CD14-positive monocyte (primary cell): ENCODE measurements around the gene RIMOC1. TPM values are rescaled to one million over a fixed set of nuclear protein-coding genes. Genes with fewer than 3 reads are reported as not detected.

Experiments
- DNase-seq, 3 donors: peaks; one replicate each; pipeline ENCODE4 v3.0.0-alpha.2; 2011 to 2022
- H2AFZ ChIP-seq: 2 replicates; pipeline ENCODE4 v1.6.0; 2012; ENCODE audit warnings: mild to moderate bottlenecking, low read depth, low read length, inconsistent platforms; ENCODE audit not compliant: insufficient read depth, poor library complexity, severe bottlenecking
- H3K27ac ChIP-seq, 2 donors: 1 replicate in 1 of 2; 2 replicates in 1 of 2; pipeline ENCODE4 v1.5.1; 2012 to 2013; ENCODE audit warnings: low read length in 2 of 2, control low read depth in 1 of 2, inconsistent platforms in 1 of 2, low read depth in 1 of 2, mild to moderate bottlenecking in 1 of 2
- H3K27me3 ChIP-seq, 2 donors: one replicate each; pipeline versions ENCODE4 v1.6.0 to v1.6.1; 2011 to 2013; ENCODE audit warnings: low read length in 2 of 2; ENCODE audit not compliant: control insufficient read depth in 2 of 2, insufficient read depth in 2 of 2
- H3K36me3 ChIP-seq, 2 donors: replicated peaks in 1 of 2; 1 replicate in 1 of 2; 2 replicates in 1 of 2; pipeline versions ENCODE4 v1.5.1 to v1.6.1; 2012 to 2013; ENCODE audit warnings: low read length in 2 of 2, control low read depth in 1 of 2, inconsistent platforms in 1 of 2, mild to moderate bottlenecking in 1 of 2; ENCODE audit not compliant: insufficient read depth in 2 of 2, control insufficient read depth in 1 of 2
- H3K4me1 ChIP-seq, 2 donors: 1 replicate in 1 of 2; 2 replicates in 1 of 2; pipeline versions ENCODE4 v1.5.1 to v1.6.1; 2012 to 2013; ENCODE audit warnings: low read length in 2 of 2, control low read depth in 1 of 2, inconsistent platforms in 1 of 2, mild to moderate bottlenecking in 1 of 2, moderate library complexity in 1 of 2; ENCODE audit not compliant: insufficient read depth in 2 of 2, control insufficient read depth in 1 of 2
- H3K4me2 ChIP-seq: replicated peaks from 2 replicates; pipeline ENCODE3; 2012; ENCODE audit warnings: low read length, moderate library complexity, mild to moderate bottlenecking; ENCODE audit not compliant: poor library complexity, severe bottlenecking; ENCODE audit errors: extremely low read depth
- H3K4me3 ChIP-seq, 3 experiments: fragments of 200-600 bp in 1 of 3; sonication (generic) in 1 of 3; replicated peaks in 1 of 3; 1 replicate in 2 of 3; 2 replicates in 1 of 3; pipeline ENCODE4 v1.5.1; 2011 to 2013; ENCODE audit warnings: low read length in 3 of 3, mild to moderate bottlenecking in 3 of 3, control low read depth in 2 of 3, low read depth in 2 of 3, inconsistent platforms in 1 of 3, moderate library complexity in 1 of 3
- H3K79me2 ChIP-seq: 2 replicates; pipeline ENCODE4 v1.6.0; 2012; ENCODE audit warnings: mild to moderate bottlenecking, control low read depth, inconsistent platforms, low read length, moderate library complexity; ENCODE audit not compliant: insufficient read depth
- H3K9ac ChIP-seq: 2 replicates; pipeline ENCODE4 v1.6.0; 2017; ENCODE audit warnings: low read length, mild to moderate bottlenecking; ENCODE audit not compliant: insufficient read depth, poor library complexity, severe bottlenecking
- H3K9me3 ChIP-seq, 2 donors: replicated peaks in 1 of 2; 1 replicate in 1 of 2; 2 replicates in 1 of 2; pipeline versions ENCODE4 v1.5.1 to v1.6.1; 2012 to 2013; ENCODE audit warnings: low read length in 2 of 2, control low read depth in 1 of 2; ENCODE audit not compliant: control insufficient read depth in 1 of 2, insufficient read depth in 1 of 2
- H4K20me1 ChIP-seq: 2 replicates; pipeline ENCODE4 v1.6.0; 2012; ENCODE audit warnings: mild to moderate bottlenecking, low read length, control low read depth, moderate library complexity; ENCODE audit not compliant: insufficient read depth
- H3K27ac Mint-ChIP-seq, 7 donors: one replicate each; pipeline ENCODE4 v1.8.0; 2020; ENCODE audit warnings: mild to moderate bottlenecking in 7 of 7, mixed read lengths in 7 of 7, moderate library complexity in 6 of 7, inconsistent platforms in 2 of 7
- H3K27me3 Mint-ChIP-seq, 3 donors: one replicate each; pipeline ENCODE4 v1.8.0; 2021 to 2022; ENCODE audit warnings: low read depth in 3 of 3, mild to moderate bottlenecking in 3 of 3, mixed read lengths in 3 of 3, moderate library complexity in 3 of 3, inconsistent platforms in 1 of 3
- H3K36me3 Mint-ChIP-seq, 2 donors: one replicate each; pipeline ENCODE4 v1.8.0; 2020; ENCODE audit warnings: mixed read lengths in 2 of 2, inconsistent platforms in 1 of 2, mild to moderate bottlenecking in 1 of 2
- H3K4me1 Mint-ChIP-seq: one replicate; pipeline ENCODE4 v1.8.0; 2020; ENCODE audit warnings: mild to moderate bottlenecking, mixed read lengths
- H3K4me3 Mint-ChIP-seq, 2 donors: one replicate each; pipeline ENCODE4 v1.8.0; 2020; ENCODE audit warnings: mild to moderate bottlenecking in 2 of 2, mixed read lengths in 2 of 2, moderate library complexity in 1 of 2
- H3K9me3 Mint-ChIP-seq, 7 donors: one replicate each; pipeline ENCODE4 v1.8.0; 2020 to 2022; ENCODE audit warnings: mixed read lengths in 7 of 7, mild to moderate bottlenecking in 6 of 7, moderate library complexity in 6 of 7, inconsistent platforms in 2 of 7
- WGBS: methylation state at CpG from one replicate; pipeline ENCODE4 v1.1.5; 2013; ENCODE audit warnings: missing lambda C conversion rate; ENCODE audit not compliant: insufficient coverage; 5-methylcytosine and 5-hydroxymethylcytosine counted together
- intact Hi-C, 2 donors: fragments of 100-400 bp; cut with micrococcal nuclease; formaldehyde crosslinking; loops; one replicate each; pipeline versions ENCODE4 v1.15.0 to v1.15.1; 2023
- polyA plus RNA-seq, 3 donors: library from polyadenylated mRNA; depleted of rRNA in 1 of 3; unstranded in 2 of 3; stranded (reverse) in 1 of 3; fragments of 300-500 nt in 2 of 3; fragments of >200 nt in 1 of 3; fragmentation: Illumina TruSeq in 2 of 3; gene quantifications; 1 replicate in 2 of 3; 2 replicates in 1 of 3; pipeline ENCODE4 v1.2.3, GENCODE V29; 2012 to 2021
- TF ChIP-seq, protein P1 (sequence below): fragments of 200-600 bp; IDR thresholded peaks from one replicate; pipeline ENCODE4 v1.8.0; 2022; ENCODE audit warnings: antibody characterized with exemption, mild to moderate bottlenecking

The RIMOC1 gene
- polyA plus RNA-seq, 3 donors, result 4.6 to 15.3 (median 11.2) TPM

DNA sequence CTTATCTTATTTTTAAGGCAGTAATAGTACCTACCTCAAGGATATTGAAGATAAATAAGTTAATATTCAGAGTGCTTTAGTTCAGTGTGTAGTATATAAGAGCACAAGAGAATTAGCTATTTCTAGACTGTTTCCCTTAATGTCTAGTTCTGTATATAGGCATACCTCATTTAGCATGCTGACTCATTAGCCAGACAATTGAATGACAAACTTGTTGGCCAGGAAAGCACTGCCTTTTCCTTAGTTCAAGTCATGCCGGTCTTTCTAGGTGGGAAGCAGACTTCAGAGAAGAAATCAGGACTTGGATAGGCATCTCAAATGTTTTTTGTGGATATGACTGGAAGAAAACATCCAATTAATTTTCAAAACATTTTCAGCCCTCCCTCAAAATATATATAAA, 17.7 kb downstream of the RIMOC1 start:
- Histone ChIP-seq H3K9me3 (no peaks in the 10 kb centered on the region), H3K27me3 (no peaks in the 10 kb centered on the region), H3K36me3 (peaks cover 39 to 52% of the 10 kb centered on the region in 2 donors), H3K4me1 (peaks cover 15 to 23% of the 10 kb centered on the region in 2 donors), H2AFZ (no peak overlapping the region), H3K4me3 (no peak overlapping the region), H3K4me2 (no peak overlapping the region), H4K20me1 (no peaks in the 10 kb centered on the region), H3K27ac (no peak overlapping the region), H3K79me2 (peaks cover 3% of the 10 kb centered on the region), H3K9ac (no peak overlapping the region)
- WGBS, result no CpG with 5 or more reads among the region's 1 CpG
- DNase-seq, result no peak
- intact Hi-C loops, result loop anchor here in 1 of 2 donors (10.0 kb wide), 1 partner anchor 47 kb away; the partner anchor contains the start of gene OXCT1
- TF ChIP-seq, protein P1, sequence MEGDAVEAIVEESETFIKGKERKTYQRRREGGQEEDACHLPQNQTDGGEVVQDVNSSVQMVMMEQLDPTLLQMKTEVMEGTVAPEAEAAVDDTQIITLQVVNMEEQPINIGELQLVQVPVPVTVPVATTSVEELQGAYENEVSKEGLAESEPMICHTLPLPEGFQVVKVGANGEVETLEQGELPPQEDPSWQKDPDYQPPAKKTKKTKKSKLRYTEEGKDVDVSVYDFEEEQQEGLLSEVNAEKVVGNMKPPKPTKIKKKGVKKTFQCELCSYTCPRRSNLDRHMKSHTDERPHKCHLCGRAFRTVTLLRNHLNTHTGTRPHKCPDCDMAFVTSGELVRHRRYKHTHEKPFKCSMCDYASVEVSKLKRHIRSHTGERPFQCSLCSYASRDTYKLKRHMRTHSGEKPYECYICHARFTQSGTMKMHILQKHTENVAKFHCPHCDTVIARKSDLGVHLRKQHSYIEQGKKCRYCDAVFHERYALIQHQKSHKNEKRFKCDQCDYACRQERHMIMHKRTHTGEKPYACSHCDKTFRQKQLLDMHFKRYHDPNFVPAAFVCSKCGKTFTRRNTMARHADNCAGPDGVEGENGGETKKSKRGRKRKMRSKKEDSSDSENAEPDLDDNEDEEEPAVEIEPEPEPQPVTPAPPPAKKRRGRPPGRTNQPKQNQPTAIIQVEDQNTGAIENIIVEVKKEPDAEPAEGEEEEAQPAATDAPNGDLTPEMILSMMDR, result no peak
- H3K27me3 Mint-ChIP-seq, result no peaks in the 10 kb centered on the region
- H3K4me1 Mint-ChIP-seq, result peaks cover 21% of the 10 kb centered on the region
- peaks cover 38 to 39% of the 10 kb centered on the region in 2 donors for H3K36me3 Mint-ChIP-seq
- no peak overlapping the region for H3K4me3 Mint-ChIP-seq
- H3K9me3 Mint-ChIP-seq, result no peaks in the 10 kb centered on the region
- no peak overlapping the region for H3K27ac Mint-ChIP-seq

GRCh38 chr5:41924526-41924871, 20.4 kb downstream of the RIMOC1 start:
- peaks cover 15 to 23% of the 10 kb centered on the region in 2 donors for H3K4me1 ChIP-seq
- Mint-ChIP-seq H3K27me3 (no peaks in the 10 kb centered on the region), H3K4me3 (peak overlapping the region; percentile 89 to 92), H3K4me1 (peaks cover 17% of the 10 kb centered on the region), H3K27ac (peak overlapping the region; percentile 86 to 99 (median 95)), H3K9me3 (peaks cover 0 to 2% (median 0%) of the 10 kb centered on the region in 7 donors), H3K36me3 (peaks cover 17 to 18% of the 10 kb centered on the region in 2 donors)
- no peaks in the 10 kb centered on the region for H3K27me3 ChIP-seq
- intact Hi-C loops, result loop anchor here in 1 of 2 donors (10.0 kb wide), 1 partner anchor 50 kb away; the partner anchor contains the start of gene OXCT1
- no peak for DNase-seq
- TF ChIP-seq, protein P1, result no peak
- H4K20me1 ChIP-seq, result no peaks in the 10 kb centered on the region
- peaks cover 3% of the 10 kb centered on the region for H3K79me2 ChIP-seq
- peak overlapping the region; percentile 97 for H2AFZ ChIP-seq
- peak overlapping the region; percentile 71 to 90 (median 81) for H3K4me3 ChIP-seq
- H3K36me3 ChIP-seq, result peaks cover 17 to 25% of the 10 kb centered on the region in 2 donors
- H3K27ac ChIP-seq, result peak overlapping the region; percentile 86 to 89
- WGBS, result no CpG with 5 or more reads among the region's 4 CpGs
- peak overlapping the region; percentile 83 for H3K4me2 ChIP-seq
- H3K9me3 ChIP-seq, result no peaks in the 10 kb centered on the region
- H3K9ac ChIP-seq, result peak overlapping the region; percentile 92
